HuH-7 (cell line): ENCODE data around the gene TNNT2.

Experiments used
- DNase-seq: peaks from one replicate; pipeline ENCODE4 v3.0.0; 2011; ENCODE audit warnings: low spot score

Gene TNNT2

DNA sequence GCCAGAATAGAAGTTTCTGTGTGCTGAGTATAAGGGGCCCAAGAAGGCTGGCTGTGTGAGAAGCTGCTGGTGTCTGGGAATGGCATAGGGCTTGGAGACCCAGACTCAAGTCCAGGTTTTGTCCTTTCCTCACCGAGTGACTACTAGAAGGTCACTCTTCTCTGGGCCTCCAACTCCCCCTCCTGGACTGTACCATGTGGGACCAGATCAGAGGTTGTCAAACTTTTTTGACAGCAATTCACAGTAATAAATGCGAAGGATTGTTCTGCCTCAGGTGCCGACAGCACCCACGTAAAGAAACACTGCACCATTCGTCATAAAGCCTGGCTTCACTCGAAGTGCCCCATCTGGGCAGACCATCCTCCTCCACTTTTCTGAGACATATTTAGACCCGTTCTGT lies 65.2 kb downstream of the TNNT2 start:
- DNase-seq: no peak

DNA sequence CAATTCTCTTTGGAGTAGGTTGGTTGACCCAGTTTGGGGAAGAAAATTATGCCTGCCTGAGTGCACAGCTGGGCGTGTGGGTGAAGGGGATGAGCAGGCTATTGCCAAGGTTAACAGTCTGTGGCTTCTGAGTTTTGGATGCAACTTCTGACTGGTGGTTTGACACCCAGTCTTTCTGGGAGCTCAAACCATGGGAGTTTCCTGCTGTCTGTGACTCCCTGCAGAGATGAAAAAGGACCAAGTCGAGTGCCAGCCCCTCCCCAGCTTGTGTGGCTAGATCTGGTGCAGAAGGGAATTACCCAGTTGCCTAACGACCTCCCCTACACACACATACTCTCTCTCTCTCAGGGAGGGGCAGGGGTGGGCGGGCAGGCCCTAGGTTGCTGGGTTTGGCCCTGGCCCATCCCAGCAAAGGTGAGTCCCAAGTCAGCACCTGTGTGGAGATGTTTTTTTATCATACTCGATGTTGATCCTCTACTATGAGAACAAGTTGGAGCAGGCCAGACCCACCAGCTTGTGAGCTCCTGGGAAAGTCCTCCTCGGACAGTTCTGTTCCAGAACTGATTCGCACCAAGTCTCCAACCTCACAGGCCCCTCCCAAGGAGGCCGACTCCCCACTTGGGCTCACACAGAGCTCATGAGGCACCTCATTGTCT lies 66.0 kb downstream of the TNNT2 start:
- DNase-seq: no peak

DNA sequence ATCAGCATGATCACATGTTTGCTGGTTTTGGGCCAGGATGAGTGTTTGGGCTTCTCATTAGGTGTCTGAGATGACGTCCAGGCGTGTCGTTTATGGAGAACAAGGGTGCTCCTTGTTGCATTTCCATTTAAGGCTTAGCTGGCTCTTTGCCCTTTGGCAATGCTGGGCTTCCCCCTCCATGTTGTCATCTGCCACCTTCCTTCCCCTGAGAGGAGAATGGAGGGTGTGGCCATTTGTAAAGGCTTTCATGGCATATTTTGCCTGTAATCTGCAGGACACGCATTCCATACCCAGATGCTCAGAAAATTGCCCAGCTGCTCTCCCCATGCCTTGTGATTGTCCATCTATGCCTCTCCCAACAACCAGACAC lies 66.5 kb downstream of the TNNT2 start:
- no peak for DNase-seq

DNA sequence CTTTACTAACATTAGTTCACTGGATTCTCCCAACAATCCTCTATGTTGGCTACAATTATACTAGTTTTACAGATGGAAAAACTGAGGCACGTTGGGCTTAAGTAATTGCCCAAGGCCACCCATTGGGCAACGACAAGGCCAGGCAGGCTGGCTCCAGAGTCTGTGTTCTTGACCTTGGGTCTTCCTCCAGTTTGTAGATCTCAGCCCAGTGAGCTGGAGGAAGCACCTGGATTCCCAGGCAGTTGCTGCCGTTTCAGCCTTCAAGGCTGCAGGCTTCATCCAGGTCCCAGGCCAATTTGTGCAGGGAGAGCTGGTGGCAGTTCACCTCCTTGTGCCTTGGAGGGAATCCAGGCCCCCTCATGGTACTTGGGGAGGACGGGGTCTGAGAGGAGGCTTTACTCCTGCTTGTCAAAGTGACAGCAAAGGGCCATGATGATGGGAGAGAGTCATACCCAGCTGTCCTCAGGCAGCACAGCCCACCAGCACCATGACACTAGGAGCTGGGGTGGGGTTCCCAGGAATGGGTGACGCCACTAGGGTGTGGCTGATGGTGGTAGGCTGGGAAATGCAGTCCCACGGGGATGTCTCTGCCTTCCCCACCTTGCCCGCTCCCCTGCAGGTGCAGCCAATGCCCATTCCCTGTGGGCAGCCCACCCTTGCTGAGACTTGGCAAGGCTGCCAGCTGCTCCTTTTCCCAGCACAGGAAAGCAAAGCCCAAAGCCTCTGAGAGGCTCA lies 67.1 kb downstream of the TNNT2 start:
- no peak for DNase-seq

DNA sequence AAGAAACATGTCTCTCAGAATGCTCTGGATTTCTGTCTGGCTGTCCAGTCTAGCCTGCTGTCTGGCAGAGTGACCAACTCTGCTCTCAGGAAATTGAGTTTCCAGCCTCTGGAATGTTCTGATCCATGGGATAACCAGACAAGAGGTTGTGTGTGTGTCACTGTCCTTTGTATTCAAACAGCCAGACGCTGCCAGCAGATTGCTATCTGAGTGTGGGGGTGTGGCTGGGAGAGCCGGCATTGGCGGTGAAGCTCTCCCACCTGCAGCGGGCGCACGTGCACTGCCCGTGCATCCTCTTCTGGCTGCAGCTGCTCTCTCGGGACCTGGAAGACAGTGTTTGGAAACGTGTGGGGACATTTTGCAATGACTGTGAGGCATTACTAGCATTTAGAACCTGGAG lies 68.1 kb downstream of the TNNT2 start:
- peak; percentile 73 for DNase-seq
